HUDEP-2 (cell line): Measurements from ENCODE around the gene HMCN2.

Source experiments
- DNase-seq, 76 experiments: peaks; one replicate each; lab custom pipeline; 2025; ENCODE audit not compliant: unreplicated experiment in 76 of 76; lab: John Stamatoyannopoulos, UW

Gene HMCN2

DNA sequence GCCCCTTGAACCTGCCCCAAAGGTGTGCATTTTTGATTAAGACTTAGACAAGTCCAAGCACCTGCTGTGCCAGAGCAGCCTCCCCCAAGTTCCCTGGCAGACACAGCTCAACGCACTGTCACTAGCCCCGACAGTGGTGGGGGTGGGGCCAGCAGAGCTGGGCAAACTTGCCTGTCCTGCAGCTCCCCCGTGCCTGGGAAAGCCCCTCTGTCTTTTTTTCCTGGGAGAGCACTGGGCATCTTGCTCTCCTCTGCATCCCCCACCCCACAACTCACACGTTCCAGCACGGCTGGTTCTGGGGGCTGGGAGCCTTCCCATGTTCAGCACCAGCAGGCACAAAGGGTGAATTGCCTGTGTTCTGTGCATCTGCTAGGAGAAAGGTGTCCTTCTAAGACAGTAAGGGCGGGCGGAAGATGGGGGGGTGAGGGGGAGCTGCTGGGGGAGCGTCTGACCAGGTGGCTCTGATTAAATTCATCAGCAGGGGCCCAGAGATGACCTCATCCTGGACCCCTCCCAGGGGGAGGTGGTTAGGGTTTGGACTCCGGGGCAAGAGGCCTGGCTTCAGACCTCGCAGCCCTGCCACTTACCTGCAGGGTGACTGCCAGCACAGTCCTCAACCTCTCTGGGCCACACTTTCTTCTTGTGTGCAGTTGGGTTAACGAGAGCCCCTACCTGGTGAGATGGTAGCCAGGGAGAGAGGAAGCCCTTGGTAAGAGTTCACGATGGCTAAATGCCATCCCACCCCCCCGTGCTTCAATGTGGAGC, 23.5 kb downstream of the HMCN2 start:
- no peak for DNase-seq

- no peak for DNase-seq
Measured at GRCh38 chr9:130289711-130290241, 24.2 kb downstream of the HMCN2 start.

DNA sequence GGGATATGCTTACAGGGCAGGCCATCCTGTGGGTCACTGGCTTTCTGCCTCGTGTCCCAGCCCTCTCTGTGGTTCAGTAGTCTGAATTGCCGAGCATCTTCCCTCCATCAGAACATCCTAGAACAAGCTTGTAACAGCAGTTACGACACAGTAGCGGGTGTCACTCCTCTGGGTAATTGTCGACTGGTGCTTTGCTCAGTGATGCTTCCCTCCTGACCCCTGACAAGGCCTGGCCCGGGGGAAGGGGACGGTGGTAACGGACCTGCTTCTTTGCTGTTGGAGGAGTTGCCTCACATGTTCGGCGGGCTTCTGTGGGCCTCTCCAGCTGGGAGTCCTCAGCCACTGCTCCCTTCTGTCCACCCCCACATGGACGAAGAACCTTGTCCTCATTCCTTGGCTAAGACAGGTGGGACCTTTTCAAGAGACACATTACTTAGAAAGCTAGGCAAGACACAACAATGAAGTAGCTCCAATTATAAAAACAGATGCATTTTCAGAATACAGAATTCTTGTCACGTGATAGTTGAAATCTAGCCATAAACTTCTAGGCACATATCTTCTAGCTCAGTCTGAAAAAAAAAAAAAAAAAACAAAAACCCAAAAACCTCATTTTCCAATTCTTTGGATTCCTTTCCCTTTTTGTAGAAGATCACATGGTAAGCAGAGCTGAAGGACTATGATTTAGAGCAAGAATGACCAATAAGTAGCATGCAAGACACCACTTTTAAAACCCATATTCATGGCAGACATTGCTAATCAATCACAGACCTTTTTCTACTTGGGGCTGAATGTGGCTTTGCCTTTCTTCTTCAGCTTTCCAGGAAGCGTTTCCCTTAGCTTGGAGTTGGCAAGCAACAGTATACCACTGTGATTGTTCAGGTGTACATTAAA, 25.0 kb downstream of the HMCN2 start:
- no peak for DNase-seq

DNA sequence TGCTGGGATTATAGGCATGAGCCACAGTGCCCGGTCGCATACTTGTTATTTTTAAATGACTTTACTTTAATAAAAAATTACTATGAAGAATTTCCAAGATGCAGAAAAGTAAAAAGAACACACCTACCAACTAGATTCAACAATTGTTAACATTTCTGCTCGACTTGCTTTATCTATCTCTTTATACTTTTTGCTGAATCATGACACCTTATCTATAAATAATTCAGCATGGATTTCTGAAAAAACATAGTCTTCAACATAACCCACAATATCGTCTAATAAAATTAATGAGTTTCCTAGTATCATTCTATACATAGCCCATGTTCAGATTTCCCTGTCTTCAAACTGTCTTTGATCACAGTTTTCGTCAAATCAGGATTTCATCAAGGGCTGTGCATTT, 25.9 kb downstream of the HMCN2 start:
- no peak for DNase-seq

DNA sequence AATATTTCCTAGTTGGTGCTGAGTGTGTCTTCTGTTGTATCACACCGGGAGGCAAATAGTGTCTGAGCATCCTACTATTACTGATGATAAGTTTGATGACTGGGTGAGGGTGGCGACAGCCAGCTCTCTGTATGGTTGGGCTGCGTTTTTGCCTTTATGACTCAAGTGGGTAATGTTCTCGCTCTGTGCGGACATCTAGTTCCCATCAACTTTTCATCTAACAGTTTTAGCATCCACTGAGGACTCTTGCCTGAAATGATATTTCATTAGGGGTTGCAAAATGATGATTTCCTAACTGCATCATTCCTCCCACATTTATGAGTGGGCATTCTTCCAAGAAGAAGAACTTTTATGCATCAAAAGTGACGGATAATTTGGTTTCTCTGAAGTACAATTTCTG, 26.5 kb downstream of the HMCN2 start:
- no peak for DNase-seq

- DNase-seq = no peak
Measured at GRCh38 chr9:130294664-130295063, 29.1 kb downstream of the HMCN2 start.

- DNase-seq = no peak
Measured at GRCh38 chr9:130295431-130295830, 29.9 kb downstream of the HMCN2 start.

DNA sequence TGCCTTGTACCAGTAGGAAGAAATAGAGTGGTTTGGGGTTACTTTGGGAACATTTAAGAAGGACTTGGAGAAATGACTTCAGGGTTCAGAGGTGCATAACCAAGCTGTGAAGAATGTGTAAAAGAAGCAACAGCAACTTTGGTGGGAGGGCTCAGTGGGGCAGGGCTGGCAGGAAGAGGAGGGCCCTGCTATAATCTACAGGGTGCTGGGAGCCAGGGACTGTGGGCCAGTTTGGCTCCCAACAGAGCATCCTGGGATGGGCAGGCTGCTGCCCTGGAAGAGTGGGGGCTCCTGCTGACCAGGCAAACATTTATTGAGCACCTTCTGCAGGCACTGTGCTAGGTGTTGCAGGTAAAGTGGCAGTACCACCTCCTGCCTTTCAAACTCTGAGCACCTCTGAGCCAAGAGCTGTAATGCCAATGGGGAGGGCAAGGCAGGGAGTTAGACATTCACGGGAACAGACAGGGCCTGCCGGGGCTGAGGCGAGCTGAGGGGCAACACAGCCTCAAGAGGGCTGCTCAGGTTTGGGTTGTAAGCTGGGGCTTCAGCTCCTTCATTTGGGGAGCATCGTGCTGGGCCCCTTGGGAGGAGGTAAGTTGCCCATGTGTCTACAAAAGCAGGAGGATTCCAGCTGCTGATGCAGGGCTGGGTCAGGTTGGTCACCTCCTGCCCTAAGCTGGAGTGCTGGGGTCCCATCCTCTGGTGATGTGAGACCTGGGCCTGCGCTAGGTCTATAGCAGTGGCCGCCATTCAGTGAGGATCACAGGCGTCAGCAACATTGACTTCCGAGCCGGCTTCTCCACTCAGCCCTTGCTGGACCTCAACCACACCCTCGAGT, 30.6 kb downstream of the HMCN2 start:
- no peak for DNase-seq

GRCh38 chr9:130296783-130297055, 31.2 kb downstream of the HMCN2 start:
- DNase-seq = no peak

GRCh38 chr9:130297371-130297770, 31.8 kb downstream of the HMCN2 start:
- DNase-seq = no peak

- DNase-seq = peak in 2 of 76 experiments; percentile 2 to 17
Measured at GRCh38 chr9:130298662-130299279, 33.2 kb downstream of the HMCN2 start.

GRCh38 chr9:130299785-130300615, 34.4 kb downstream of the HMCN2 start:
- no peak for DNase-seq

- no peak for DNase-seq
Measured at GRCh38 chr9:130300739-130301138, 35.2 kb downstream of the HMCN2 start.

- no peak for DNase-seq
Measured at GRCh38 chr9:130301483-130302286, 36.1 kb downstream of the HMCN2 start.

- DNase-seq = no peak
Measured at GRCh38 chr9:130302785-130303612, 37.4 kb downstream of the HMCN2 start.

- DNase-seq = no peak
Measured at GRCh38 chr9:130303613-130304055, 38.1 kb downstream of the HMCN2 start.

- DNase-seq = no peak
Measured at GRCh38 chr9:130304116-130304515, 38.6 kb downstream of the HMCN2 start.

- no peak for DNase-seq
Measured at GRCh38 chr9:130304643-130305042, 39.1 kb downstream of the HMCN2 start.
